Mesendoderm (in vitro differentiated cells): Measurements from ENCODE around the gene LRIG3. TPM values are rescaled to one million over a fixed set of nuclear protein-coding genes. Genes with fewer than 3 reads are reported as not detected.
A peak's percentile ranks its signal among the peaks of the same experiment; 100 is the strongest.

ENCODE experiments used
- DNase-seq: peaks from one replicate; pipeline ENCODE4 v3.0.0; 2013
- H2AK5ac ChIP-seq: 2 replicates; pipeline ENCODE4 v1.6.1; 2013; ENCODE audit warnings: low read length, inconsistent platforms
- H2BK120ac ChIP-seq: 2 replicates; pipeline ENCODE4 v1.6.1; 2013; ENCODE audit warnings: low read depth, mild to moderate bottlenecking, low read length, moderate library complexity, mixed read lengths
- H2BK15ac ChIP-seq: replicated peaks from 2 replicates; pipeline ENCODE4 v1.6.1; 2013; ENCODE audit warnings: low read depth, mild to moderate bottlenecking, moderate library complexity
- H2BK5ac ChIP-seq: 2 replicates; pipeline ENCODE4 v1.6.1; 2013; ENCODE audit warnings: low read length, inconsistent platforms
- H3K18ac ChIP-seq: 2 replicates; pipeline ENCODE4 v1.6.1; 2013; ENCODE audit warnings: mild to moderate bottlenecking, low read length, mixed read lengths
- H3K23ac ChIP-seq: one replicate; pipeline ENCODE4 v1.6.1; 2013; ENCODE audit warnings: low read length
- H3K27ac ChIP-seq: 2 replicates; pipeline ENCODE4 v1.5.1; 2013; ENCODE audit warnings: low read depth, mild to moderate bottlenecking, inconsistent platforms, low read length, moderate library complexity
- H3K27me3 ChIP-seq: 2 replicates; pipeline ENCODE4 v1.6.1; 2013; ENCODE audit warnings: low read length, control low read depth, mild to moderate bottlenecking, inconsistent platforms; ENCODE audit not compliant: insufficient read depth, poor library complexity
- H3K36me3 ChIP-seq: 2 replicates; pipeline ENCODE4 v1.6.1; 2013; ENCODE audit warnings: low read length, inconsistent platforms; ENCODE audit not compliant: control insufficient read depth, insufficient read depth
- H3K4ac ChIP-seq: one replicate; pipeline ENCODE4 v1.6.1; 2013; ENCODE audit warnings: low read depth, mild to moderate bottlenecking, low read length, moderate library complexity
- H3K4me1 ChIP-seq: 2 replicates; pipeline ENCODE4 v1.6.1; 2013; ENCODE audit warnings: low read depth, low read length, inconsistent platforms; ENCODE audit not compliant: control insufficient read depth
- H3K4me2 ChIP-seq: 2 replicates; pipeline ENCODE4 v1.6.1; 2013; ENCODE audit warnings: low read length
- H3K4me3 ChIP-seq: 2 replicates; pipeline ENCODE4 v1.5.1; 2013; ENCODE audit warnings: mild to moderate bottlenecking, low read length
- H3K56ac ChIP-seq: one replicate; pipeline ENCODE4 v1.6.1; 2013; ENCODE audit warnings: low read length
- H3K79me1 ChIP-seq: 2 replicates; pipeline ENCODE4 v1.6.1; 2013; ENCODE audit warnings: low read length, inconsistent platforms
- H3K79me2 ChIP-seq: 2 replicates; pipeline ENCODE4 v1.6.1; 2013; ENCODE audit warnings: mild to moderate bottlenecking, low read length; ENCODE audit not compliant: control insufficient read depth, insufficient read depth
- H3K9ac ChIP-seq: 2 replicates; pipeline ENCODE4 v1.6.1; 2013; ENCODE audit warnings: low read length, inconsistent platforms
- H4K5ac ChIP-seq: one replicate; pipeline ENCODE4 v1.6.1; 2013; ENCODE audit warnings: low read length
- H4K8ac ChIP-seq: one replicate; pipeline ENCODE4 v1.6.1; 2013; ENCODE audit warnings: low read depth, mild to moderate bottlenecking, control low read depth, low read length, moderate library complexity
- WGBS: extraction: QIAGEN DNeasy Blood & Tissue Kit; methylation state at CpG from one replicate; pipeline ENCODE4 v1.1.7; 2013; ENCODE audit warnings: low lambda C conversion rate, missing lambda C conversion rate; ENCODE audit not compliant: insufficient coverage; ENCODE audit errors: extremely low coverage; 5-methylcytosine and 5-hydroxymethylcytosine counted together
- polyA plus RNA-seq, 2 experiments: library from polyadenylated mRNA; stranded (reverse); fragments of 200-250 nt; gene quantifications; one replicate each; pipeline ENCODE4 v1.2.3, GENCODE V29; 2013

Gene LRIG3
- polyA plus RNA-seq (2013, experiment 1 of 2): 15.6 TPM
- 16.0 TPM for polyA plus RNA-seq (2013, experiment 2 of 2)

DNA sequence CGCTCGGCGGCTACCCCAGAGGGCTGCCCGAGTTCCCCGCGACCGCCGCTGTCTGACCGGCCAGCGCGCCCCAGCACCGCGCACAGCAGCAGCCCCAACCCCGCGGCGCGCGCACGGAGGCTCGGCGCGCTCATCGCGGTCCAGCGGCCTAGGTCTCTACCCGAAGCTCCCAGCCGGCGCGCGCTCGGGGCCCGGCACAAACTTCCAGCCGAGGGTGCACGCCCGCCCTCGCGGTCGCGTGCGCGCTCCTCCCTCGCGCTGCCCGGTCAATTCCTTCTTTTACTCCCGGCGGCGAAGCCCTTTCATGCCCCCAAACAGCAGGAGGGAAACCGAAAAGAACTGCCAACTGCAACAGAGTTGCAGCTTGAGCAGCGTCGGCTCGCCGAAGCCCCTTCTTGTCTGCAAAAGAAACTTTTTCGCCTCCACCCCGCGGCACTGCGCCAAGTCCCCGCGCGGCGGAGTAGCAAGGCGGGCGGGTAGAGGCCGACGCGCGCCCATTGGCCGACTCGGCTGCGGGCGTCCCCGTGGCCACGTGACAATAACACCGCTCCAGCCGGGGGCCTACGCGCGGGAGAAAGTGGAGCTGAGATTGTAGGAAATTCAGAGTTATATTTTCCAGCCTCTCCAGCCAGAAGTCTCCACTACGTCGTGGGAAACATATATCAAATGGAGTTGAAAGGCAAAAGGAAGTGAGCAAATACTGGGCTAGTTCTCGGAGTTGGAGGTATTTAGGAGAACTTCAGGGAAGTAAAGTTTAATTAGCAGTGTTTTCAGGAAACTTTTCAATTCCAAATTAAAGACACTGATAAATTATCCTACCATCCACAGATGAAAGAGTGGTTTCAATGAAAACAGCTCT lies at the start of gene LRIG3:
TSS of gene LRIG3 (minus strand) at position 403 of the 859 bp plus-strand sequence. CDS start at position 134, 269 bp downstream.
- Histone ChIP-seq H3K4me2 (peak within 1 kb of the TSS; percentile 76), H3K9ac (peak within 1 kb of the TSS; percentile 91), H2BK15ac (peak within 1 kb of the TSS; percentile 41), H3K4me3 (peak within 1 kb of the TSS; percentile 80), H2BK5ac (peak within 1 kb of the TSS; percentile 48), H3K56ac (peak within 1 kb of the TSS; percentile 94), H3K4me1 (peaks cover 12% of the 10 kb centered on the region), H3K23ac (peak within 1 kb of the TSS; percentile 30), H3K27ac (peak within 1 kb of the TSS; percentile 93), H2AK5ac (no peak within 1 kb of the TSS), H3K18ac (peak within 1 kb of the TSS; percentile 96), H2BK120ac (peak within 1 kb of the TSS; percentile 46), H3K79me1 (peaks cover 5% of the 10 kb centered on the region), H3K79me2 (peaks cover 21% of the 10 kb centered on the region), H4K5ac (no peak within 1 kb of the TSS), H3K27me3 (no peaks in the 10 kb centered on the region), H3K4ac (peak within 1 kb of the TSS; percentile 63), H4K8ac (no peak within 1 kb of the TSS), H3K36me3 (no peaks in the 10 kb centered on the region)
- WGBS: no CpG with 5 or more reads among the region's 80 CpGs
- DNase-seq: peak; percentile 92

GRCh38 chr12:58969237-58969636 lies 48.9 kb upstream of the LRIG3 start:
- Histone ChIP-seq H3K79me1 (no peaks in the 10 kb centered on the region), H2BK5ac (no peak overlapping the region), H2BK15ac (no peak overlapping the region), H3K4ac (no peak overlapping the region), H3K23ac (no peak overlapping the region), H3K4me2 (no peak overlapping the region), H3K4me3 (no peak overlapping the region), H3K18ac (no peak overlapping the region), H2AK5ac (no peak overlapping the region), H3K27me3 (no peaks in the 10 kb centered on the region), H3K9ac (no peak overlapping the region), H3K79me2 (no peaks in the 10 kb centered on the region), H4K5ac (no peak overlapping the region), H4K8ac (no peak overlapping the region), H3K56ac (no peak overlapping the region), H3K36me3 (no peaks in the 10 kb centered on the region), H3K4me1 (no peaks in the 10 kb centered on the region), H2BK120ac (no peak overlapping the region), H3K27ac (no peak overlapping the region)
- DNase-seq: no peak
- WGBS: no CpG with 5 or more reads among the region's 2 CpGs

- no peak overlapping the region for H2BK15ac ChIP-seq
Measured at GRCh38 chr12:58967561-58967960, 47.3 kb upstream of the LRIG3 start.

DNA sequence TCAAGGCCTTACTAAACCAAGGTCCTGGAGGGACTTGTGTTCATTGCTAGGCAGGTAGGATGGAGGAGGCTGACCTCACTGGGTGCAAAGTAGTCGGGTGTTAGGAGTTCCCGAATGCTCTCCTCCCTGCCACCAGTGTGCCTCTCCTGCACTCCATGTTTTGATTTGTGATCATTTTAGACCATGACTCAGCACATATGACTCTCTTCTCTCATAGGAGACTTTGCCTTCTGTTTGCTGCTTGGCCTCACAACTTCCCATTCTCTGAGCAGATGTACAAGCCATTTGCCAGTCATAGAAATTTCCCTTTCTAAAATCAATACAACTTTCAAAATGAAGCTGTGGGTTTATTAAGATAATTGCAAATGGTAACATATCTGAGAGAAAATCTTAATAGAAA lies 46.6 kb upstream of the LRIG3 start:
- Histone ChIP-seq H2BK120ac (no peak overlapping the region), H3K4ac (no peak overlapping the region), H3K27me3 (no peaks in the 10 kb centered on the region), H3K79me1 (no peaks in the 10 kb centered on the region), H2BK5ac (no peak overlapping the region), H3K23ac (no peak overlapping the region), H4K5ac (no peak overlapping the region), H3K9ac (no peak overlapping the region), H3K56ac (no peak overlapping the region), H2BK15ac (no peak overlapping the region), H3K4me1 (no peaks in the 10 kb centered on the region), H3K27ac (no peak overlapping the region), H4K8ac (no peak overlapping the region), H2AK5ac (no peak overlapping the region), H3K4me2 (no peak overlapping the region), H3K36me3 (no peaks in the 10 kb centered on the region), H3K4me3 (no peak overlapping the region), H3K79me2 (no peaks in the 10 kb centered on the region), H3K18ac (no peak overlapping the region)
- no CpG with 5 or more reads among the region's 2 CpGs for WGBS
- no peak for DNase-seq

More at GRCh38 chr12:58967561-58967960, 47.3 kb upstream of the LRIG3 start:
- Histone ChIP-seq H3K27ac (no peak overlapping the region), H3K4ac (no peak overlapping the region), H3K18ac (no peak overlapping the region), H2AK5ac (no peak overlapping the region), H3K79me2 (no peaks in the 10 kb centered on the region), H2BK5ac (no peak overlapping the region), H4K8ac (no peak overlapping the region), H3K4me2 (no peak overlapping the region), H3K27me3 (no peaks in the 10 kb centered on the region), H4K5ac (no peak overlapping the region), H2BK120ac (no peak overlapping the region), H3K36me3 (no peaks in the 10 kb centered on the region), H3K56ac (no peak overlapping the region), H3K4me3 (no peak overlapping the region), H3K79me1 (no peaks in the 10 kb centered on the region), H3K4me1 (no peaks in the 10 kb centered on the region), H3K9ac (no peak overlapping the region), H3K23ac (no peak overlapping the region)
- DNase-seq: no peak
- WGBS: no CpG with 5 or more reads among the region's 4 CpGs

DNA sequence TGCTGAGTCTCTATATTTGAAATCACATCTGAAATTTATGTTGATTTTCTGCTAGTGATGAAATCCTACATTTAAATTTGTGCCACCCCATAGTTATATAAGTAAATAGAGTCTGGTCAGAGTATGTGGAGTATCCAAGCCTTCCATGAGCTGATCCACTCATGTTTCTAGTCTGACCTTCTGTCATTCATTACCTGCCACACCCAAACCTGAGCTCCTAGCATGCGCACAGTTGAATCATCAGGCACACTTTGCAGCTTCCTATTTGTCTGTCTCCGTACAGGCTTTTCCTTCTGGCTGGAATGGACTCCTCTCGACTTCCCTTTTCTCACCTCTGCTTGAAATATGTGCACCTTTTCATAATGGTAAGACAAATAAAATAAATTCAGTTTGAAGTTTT lies 45.3 kb upstream of the LRIG3 start:
- no peak overlapping the region for H3K23ac ChIP-seq
- H3K56ac ChIP-seq: no peak overlapping the region
- no peaks in the 10 kb centered on the region for H3K4me1 ChIP-seq
- no peak overlapping the region for H3K4me3 ChIP-seq
- H3K27me3 ChIP-seq: no peaks in the 10 kb centered on the region
- no peak overlapping the region for H2BK5ac ChIP-seq
- H3K27ac ChIP-seq: no peak overlapping the region
- H3K4me2 ChIP-seq: no peak overlapping the region
- H4K8ac ChIP-seq: no peak overlapping the region
- H3K36me3 ChIP-seq: no peaks in the 10 kb centered on the region
- H3K4ac ChIP-seq: no peak overlapping the region
- H3K79me2 ChIP-seq: no peaks in the 10 kb centered on the region
- H3K9ac ChIP-seq: no peak overlapping the region
- no peak overlapping the region for H2AK5ac ChIP-seq
- no peak overlapping the region for H2BK15ac ChIP-seq
- no peak overlapping the region for H4K5ac ChIP-seq
- WGBS: no CpG with 5 or more reads among the region's 3 CpGs
- H2BK120ac ChIP-seq: no peak overlapping the region
- H3K18ac ChIP-seq: no peak overlapping the region
- DNase-seq: no peak
- H3K79me1 ChIP-seq: no peaks in the 10 kb centered on the region
